B cell (primary cell): Measurements from ENCODE around the gene NCKAP1. TPM values are rescaled to one million over a fixed set of nuclear protein-coding genes. Genes with fewer than 3 reads are reported as not detected.

Experiments used
- ATAC-seq: fragments of 200-7000 bp; cut with Tn5 transposase; one replicate; pipeline ENCODE4 v1.10.0; 2021; ENCODE audit warnings: low read depth, mild to moderate bottlenecking, moderate number of reproducible peaks, moderate library complexity
- CTCF ChIA-PET: fragments of 350-600 bp; sonication (Branson Sonifier 250); formaldehyde crosslinking; loops from one replicate; lab custom pipeline; 2021; ENCODE audit warnings: antibody characterized with exemption, inconsistent platforms; lab: Charles Lee
- POLR2A ChIA-PET: fragments of 350-600 bp; sonication (Branson Sonifier 250); formaldehyde crosslinking; loops from one replicate; lab custom pipeline; 2021; ENCODE audit warnings: antibody characterized with exemption; lab: Charles Lee
- DNase-seq: peaks from one replicate; pipeline ENCODE4 v3.0.0; 2013
- H2AFZ ChIP-seq: 2 replicates; pipeline ENCODE4 v1.6.1; 2012; ENCODE audit warnings: mild to moderate bottlenecking, low read depth, low read length; ENCODE audit not compliant: insufficient read depth, poor library complexity, severe bottlenecking
- H3K27ac ChIP-seq, 2 donors: 1 replicate in 1 of 2; 2 replicates in 1 of 2; pipeline ENCODE4 v1.5.1; 2012 to 2013; ENCODE audit warnings: low read length in 2 of 2, mild to moderate bottlenecking in 2 of 2, moderate library complexity in 1 of 2
- H3K27me3 ChIP-seq, 4 experiments: fragments of 200-600 bp in 1 of 4; sonication (generic) in 1 of 4; replicated peaks in 1 of 4; 1 replicate in 2 of 4; 2 replicates in 2 of 4; pipeline versions ENCODE4 v1.6.1 to v1.7.0; 2013 to 2016; ENCODE audit warnings: low read length in 3 of 4, mild to moderate bottlenecking in 2 of 4, mixed read lengths in 1 of 4, moderate library complexity in 1 of 4; ENCODE audit not compliant: insufficient read depth in 4 of 4, control insufficient read depth in 3 of 4; ENCODE audit errors: control extremely low read depth in 1 of 4
- H3K36me3 ChIP-seq, 2 experiments: replicated peaks in 1 of 2; 1 replicate in 1 of 2; 2 replicates in 1 of 2; pipeline versions ENCODE4 v1.6.1 to v1.7.1; 2013; ENCODE audit warnings: low read length in 1 of 2; ENCODE audit not compliant: insufficient read depth in 2 of 2, control insufficient read depth in 1 of 2; ENCODE audit errors: control extremely low read depth in 1 of 2, extremely low read depth in 1 of 2
- H3K4me1 ChIP-seq, 2 donors: fragments of 200-600 bp in 1 of 2; sonication (generic) in 1 of 2; 1 replicate in 1 of 2; 2 replicates in 1 of 2; pipeline versions ENCODE4 v1.5.1 to v1.6.1; 2013 to 2017; ENCODE audit warnings: low read length in 2 of 2; ENCODE audit not compliant: control insufficient read depth in 2 of 2, insufficient read depth in 2 of 2
- H3K4me2 ChIP-seq: replicated peaks from 2 replicates; pipeline ENCODE3; 2012; ENCODE audit warnings: mild to moderate bottlenecking, low read depth, low read length; ENCODE audit not compliant: poor library complexity, severe bottlenecking
- H3K4me3 ChIP-seq, 5 experiments: fragments of 200-600 bp in 1 of 5; sonication (generic) in 1 of 5; 1 replicate in 3 of 5; 2 replicates in 2 of 5; pipeline versions ENCODE4 v1.5.1 to v1.7.0; 2011 to 2016; ENCODE audit warnings: low read length in 4 of 5, mild to moderate bottlenecking in 4 of 5, low read depth in 2 of 5, control low read depth in 1 of 5, moderate library complexity in 1 of 5; ENCODE audit not compliant: insufficient read depth in 1 of 5; ENCODE audit errors: control extremely low read depth in 1 of 5, extremely low read depth in 1 of 5
- H3K79me2 ChIP-seq: fragments of 200-600 bp; sonication (generic); one replicate; pipeline ENCODE4 v1.6.0; 2016; ENCODE audit warnings: low read length; ENCODE audit not compliant: control insufficient read depth, insufficient read depth
- H3K9ac ChIP-seq: fragments of 200-600 bp; sonication (generic); 2 replicates; pipeline ENCODE4 v1.6.1; 2017; ENCODE audit warnings: mild to moderate bottlenecking, low read length, moderate library complexity
- H3K9me3 ChIP-seq, 3 donors: one replicate each; pipeline versions ENCODE4 v1.6.1 to v1.7.1; 2013; ENCODE audit warnings: low read length in 2 of 3; ENCODE audit not compliant: control insufficient read depth in 2 of 3, insufficient read depth in 1 of 3; ENCODE audit errors: control extremely low read depth in 1 of 3
- H4K20me1 ChIP-seq: 2 replicates; pipeline ENCODE4 v1.6.0; 2012; ENCODE audit warnings: mild to moderate bottlenecking, low read length; ENCODE audit not compliant: insufficient read depth, control insufficient read depth, poor library complexity, severe bottlenecking
- H3K27ac Mint-ChIP-seq: one replicate; pipeline ENCODE4 v1.8.0; 2021; ENCODE audit warnings: mixed read lengths
- H3K27me3 Mint-ChIP-seq: one replicate; pipeline ENCODE4 v1.8.0; 2021; ENCODE audit warnings: mixed read lengths
- H3K4me1 Mint-ChIP-seq: one replicate; pipeline ENCODE4 v1.8.0; 2021; ENCODE audit warnings: mixed read lengths
- H3K4me3 Mint-ChIP-seq: one replicate; pipeline ENCODE4 v1.8.0; 2021; ENCODE audit warnings: mixed read lengths
- H3K9me3 Mint-ChIP-seq: one replicate; pipeline ENCODE4 v1.8.0; 2022; ENCODE audit warnings: mixed read lengths; ENCODE audit not compliant: insufficient read depth
- CTCF ChIP-seq: fragments of 200-600 bp; IDR thresholded peaks from one replicate; pipeline ENCODE4 v1.8.0; 2022; ENCODE audit warnings: antibody characterized with exemption, mild to moderate bottlenecking
- EZH2 ChIP-seq: IDR thresholded peaks from 2 replicates; pipeline ENCODE4 v1.6.1; 2012; ENCODE audit warnings: borderline replicate concordance, low read depth, mild to moderate bottlenecking, moderate library complexity, low read length; ENCODE audit not compliant: insufficient read depth, poor library complexity, severe bottlenecking
- WGBS: methylation state at CpG from one replicate; pipeline ENCODE4 v1.1.5; 2013; ENCODE audit warnings: missing lambda C conversion rate; ENCODE audit not compliant: insufficient coverage; 5-methylcytosine and 5-hydroxymethylcytosine counted together
- intact Hi-C: fragments of 100-400 bp; cut with micrococcal nuclease; formaldehyde crosslinking; loops from one replicate; pipeline ENCODE4 v1.10.0; 2022
- polyA plus RNA-seq: library from polyadenylated mRNA; depleted of rRNA; stranded (reverse); fragments of >200 nt; gene quantifications from 2 replicates; pipeline ENCODE4 v1.2.3, GENCODE V29; 2012
- total RNA-seq, 2 donors: library from RNA; stranded (reverse); fragments of 120-200 nt in 1 of 2; gene quantifications; 1 replicate in 1 of 2; 2 replicates in 1 of 2; pipeline versions ENCODE4 v1.2.3 to v1.2.4, GENCODE V29; 2013 to 2022

NCKAP1 gene
- total and polyA plus RNA-seq, 2 donors (not counting 1 experiment from before 2014, with no cell fraction given): 0.05 TPM; not detected in 1

GRCh38 chr2:183078464-183079138, 40.3 kb upstream of the NCKAP1 start, which contains the start of gene DUSP19:
DUSP19 (plus strand) TSS chr2:183078747; CDS start chr2:183078934, 187 bp downstream.
- Histone ChIP-seq H3K4me3 (peak within 1 kb of the TSS; percentile 60 to 98 (median 89)), H2AFZ (peak within 1 kb of the TSS; percentile 86), H3K4me1 (peaks cover 3 to 6% of the 10 kb centered on the region in 2 donors), H3K9ac (peak within 1 kb of the TSS; percentile 91), H3K79me2 (peaks cover 3% of the 10 kb centered on the region), H3K27me3 (peaks cover 0 to 9% (median 3%) of the 10 kb centered on the region in 4 experiments), H3K9me3 (no peaks in the 10 kb centered on the region), H4K20me1 (no peaks in the 10 kb centered on the region), H3K4me2 (peak within 1 kb of the TSS; percentile 82), H3K36me3 (no peaks in the 10 kb centered on the region), H3K27ac (peak within 1 kb of the TSS in 1 of 2 donors; percentile 41)
- DNase-seq (peak; percentile 87), ATAC-seq (peak; percentile 86)
- H3K4me1 Mint-ChIP-seq: peaks cover 11% of the 10 kb centered on the region
- no peaks in the 10 kb centered on the region for H3K9me3 Mint-ChIP-seq
- POLR2A ChIA-PET: no interaction called here
- CTCF ChIA-PET: interaction anchor here (0.7 to 1.5 kb wide), 4 partner anchors 10 to 412 kb away, joined by 3 to 5 read pairs (median 4); partner anchors contain the start of gene NUP35
- intact Hi-C loops: loop anchor here (1.0 to 2.0 kb wide), 3 partner anchors 42 to 362 kb away; partner anchors contain the start of genes DNAJC10 and NUP35
- H3K4me3 Mint-ChIP-seq: peak within 1 kb of the TSS; percentile 99
- H3K27me3 Mint-ChIP-seq: no peaks in the 10 kb centered on the region
- no peak for TF ChIP-seq CTCF
- no peak for TF ChIP-seq EZH2
- peak within 1 kb of the TSS; percentile 83 for H3K27ac Mint-ChIP-seq
- 4% methylated on average over 18 of the region's 20 CpGs for WGBS

GRCh38 chr2:183078163-183078463, 39.9 kb upstream of the NCKAP1 start:
- H3K27ac Mint-ChIP-seq: peak overlapping the region; percentile 83
- TF ChIP-seq EZH2 (no peak), CTCF (no peak)
- peak overlapping the region; percentile 91 for H3K9ac ChIP-seq

More at GRCh38 chr2:183078163-183078463, 39.9 kb upstream of the NCKAP1 start:
- peaks cover 0 to 9% (median 2%) of the 10 kb centered on the region in 4 experiments for H3K27me3 ChIP-seq
- peak overlapping the region; percentile 60 to 98 (median 89) for H3K4me3 ChIP-seq
- peak overlapping the region in 1 of 2 donors; percentile 41 for H3K27ac ChIP-seq
- H3K4me2 ChIP-seq: peak overlapping the region; percentile 82
- intact Hi-C loops: loop anchor here (1.0 to 2.0 kb wide), 3 partner anchors 41 to 361 kb away; partner anchors contain the start of genes DNAJC10 and NUP35
- Mint-ChIP-seq H3K4me1 (peaks cover 11% of the 10 kb centered on the region), H3K9me3 (no peaks in the 10 kb centered on the region), H3K27me3 (peaks cover 3% of the 10 kb centered on the region), H3K4me3 (peak overlapping the region; percentile 99)
- peaks cover 3 to 6% of the 10 kb centered on the region in 2 donors for H3K4me1 ChIP-seq
- no peaks in the 10 kb centered on the region for H3K9me3 ChIP-seq
- DNase-seq: no peak
- CTCF ChIA-PET: interaction anchor here (0.8 kb wide), 1 partner anchor 10 kb away, joined by 4 read pairs; no protein-coding TSS in a partner anchor
- 7% methylated on average over 4 of the region's 8 CpGs for WGBS
- H4K20me1 ChIP-seq: no peaks in the 10 kb centered on the region
- ATAC-seq: peak; percentile 48
- peaks cover 3% of the 10 kb centered on the region for H3K79me2 ChIP-seq
- H2AFZ ChIP-seq: peak overlapping the region; percentile 86
- no peaks in the 10 kb centered on the region for H3K36me3 ChIP-seq
- POLR2A ChIA-PET: no interaction called here
